Mesothelial cell of epicardium (in vitro differentiated cells): ENCODE measurements around the gene RUNX2. TPM values are rescaled to one million over a fixed set of nuclear protein-coding genes. Genes with fewer than 3 reads are reported as not detected.
"Not testable (repeated sequence)": the region's sequence is repeated elsewhere in the genome, so short reads cannot be mapped to it uniquely, and the experiment has no call there.

Source experiments
- DNase-seq, 2 experiments: peaks; one replicate each; pipeline ENCODE4 v3.0.0; 2021; ENCODE audit warnings: low spot score in 2 of 2; ENCODE audit not compliant: unreplicated experiment in 2 of 2
- H3K27ac Mint-ChIP-seq: 2 replicates; pipeline ENCODE4 v1.8.0; 2021; ENCODE audit warnings: mixed read lengths
- H3K27me3 Mint-ChIP-seq: 2 replicates; pipeline ENCODE4 v1.8.0; 2021; ENCODE audit warnings: low read depth, mixed read lengths
- H3K36me3 Mint-ChIP-seq: 2 replicates; pipeline ENCODE4 v1.8.0; 2021; ENCODE audit warnings: mixed read lengths
- H3K4me1 Mint-ChIP-seq: 2 replicates; pipeline ENCODE4 v1.8.0; 2021; ENCODE audit warnings: mixed read lengths
- H3K4me3 Mint-ChIP-seq: 2 replicates; pipeline ENCODE4 v1.8.0; 2021; ENCODE audit warnings: mild to moderate bottlenecking, moderate library complexity, mixed read lengths
- H3K9me3 Mint-ChIP-seq: 2 replicates; pipeline ENCODE4 v1.8.0; 2021; ENCODE audit warnings: mixed read lengths
- total RNA-seq: library from RNA; stranded (reverse); gene quantifications from 3 replicates; pipeline ENCODE4 v1.2.1, GENCODE V29; 2021
- TF ChIP-seq, protein P1 (sequence below): fragments of 200-600 bp; sonication (generic); IDR thresholded peaks from one replicate; pipeline ENCODE4 v1.5.0; 2021; ENCODE audit warnings: antibody characterized with exemption; ENCODE audit not compliant: unreplicated experiment

Gene RUNX2
- 4.4 to 4.9 TPM (median 4.8 TPM) in 3 replicates for total RNA-seq

DNA sequence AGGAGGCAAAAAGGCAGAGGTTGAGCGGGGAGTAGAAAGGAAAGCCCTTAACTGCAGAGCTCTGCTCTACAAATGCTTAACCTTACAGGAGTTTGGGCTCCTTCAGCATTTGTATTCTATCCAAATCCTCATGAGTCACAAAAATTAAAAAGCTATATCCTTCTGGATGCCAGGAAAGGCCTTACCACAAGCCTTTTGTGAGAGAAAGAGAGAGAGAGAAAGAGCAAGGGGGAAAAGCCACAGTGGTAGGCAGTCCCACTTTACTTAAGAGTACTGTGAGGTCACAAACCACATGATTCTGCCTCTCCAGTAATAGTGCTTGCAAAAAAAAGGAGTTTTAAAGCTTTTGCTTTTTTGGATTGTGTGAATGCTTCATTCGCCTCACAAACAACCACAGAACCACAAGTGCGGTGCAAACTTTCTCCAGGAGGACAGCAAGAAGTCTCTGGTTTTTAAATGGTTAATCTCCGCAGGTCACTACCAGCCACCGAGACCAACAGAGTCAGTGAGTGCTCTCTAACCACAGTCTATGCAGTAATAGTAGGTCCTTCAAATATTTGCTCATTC is at the start of gene RUNX2:
RUNX2 (plus strand) TSS at position 375 of the 567 bp plus-strand sequence. CDS start 397 bp downstream, outside the sequence.
- Mint-ChIP-seq H3K27me3 (no peaks in the 10 kb centered on the region), H3K4me3 (peak within 1 kb of the TSS; percentile 11), H3K27ac (peak within 1 kb of the TSS; percentile 60)

DNA sequence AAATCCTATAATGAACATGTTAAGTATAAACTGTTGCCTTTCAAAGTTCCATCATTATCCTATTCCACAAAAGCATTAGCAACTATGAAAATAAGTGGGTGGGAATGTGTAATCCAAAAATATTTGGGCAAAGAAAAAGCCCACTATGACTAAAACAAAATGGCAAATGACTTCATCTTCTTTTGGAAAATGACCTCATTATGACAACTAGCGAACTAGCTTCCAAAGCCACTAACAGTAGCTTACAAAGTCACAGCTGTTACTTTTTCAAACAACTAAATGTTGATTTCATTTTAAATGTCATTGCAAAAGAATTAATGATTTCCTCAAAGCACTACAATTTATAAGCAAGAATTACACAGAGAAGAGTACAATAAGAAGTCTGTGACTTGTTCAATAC is 49.8 kb upstream of the RUNX2 start:
- no peak overlapping the region for H3K27ac Mint-ChIP-seq
- H3K9me3 Mint-ChIP-seq, result peaks cover 41% of the 10 kb centered on the region
- TF ChIP-seq, protein P1, sequence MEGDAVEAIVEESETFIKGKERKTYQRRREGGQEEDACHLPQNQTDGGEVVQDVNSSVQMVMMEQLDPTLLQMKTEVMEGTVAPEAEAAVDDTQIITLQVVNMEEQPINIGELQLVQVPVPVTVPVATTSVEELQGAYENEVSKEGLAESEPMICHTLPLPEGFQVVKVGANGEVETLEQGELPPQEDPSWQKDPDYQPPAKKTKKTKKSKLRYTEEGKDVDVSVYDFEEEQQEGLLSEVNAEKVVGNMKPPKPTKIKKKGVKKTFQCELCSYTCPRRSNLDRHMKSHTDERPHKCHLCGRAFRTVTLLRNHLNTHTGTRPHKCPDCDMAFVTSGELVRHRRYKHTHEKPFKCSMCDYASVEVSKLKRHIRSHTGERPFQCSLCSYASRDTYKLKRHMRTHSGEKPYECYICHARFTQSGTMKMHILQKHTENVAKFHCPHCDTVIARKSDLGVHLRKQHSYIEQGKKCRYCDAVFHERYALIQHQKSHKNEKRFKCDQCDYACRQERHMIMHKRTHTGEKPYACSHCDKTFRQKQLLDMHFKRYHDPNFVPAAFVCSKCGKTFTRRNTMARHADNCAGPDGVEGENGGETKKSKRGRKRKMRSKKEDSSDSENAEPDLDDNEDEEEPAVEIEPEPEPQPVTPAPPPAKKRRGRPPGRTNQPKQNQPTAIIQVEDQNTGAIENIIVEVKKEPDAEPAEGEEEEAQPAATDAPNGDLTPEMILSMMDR, result no peak
- no peak for DNase-seq
- H3K4me3 Mint-ChIP-seq, result no peak overlapping the region
- H3K4me1 Mint-ChIP-seq, result no peaks in the 10 kb centered on the region
- peaks cover 31% of the 10 kb centered on the region for H3K36me3 Mint-ChIP-seq
- no peaks in the 10 kb centered on the region for H3K27me3 Mint-ChIP-seq

More for the DNA sequence above, at the start of gene RUNX2:
- no peak for DNase-seq
- TF ChIP-seq, protein P1, result no peak
- Mint-ChIP-seq H3K36me3 (no peaks in the 10 kb centered on the region), H3K4me1 (peaks cover 30% of the 10 kb centered on the region), H3K9me3 (no peaks in the 10 kb centered on the region)

DNA sequence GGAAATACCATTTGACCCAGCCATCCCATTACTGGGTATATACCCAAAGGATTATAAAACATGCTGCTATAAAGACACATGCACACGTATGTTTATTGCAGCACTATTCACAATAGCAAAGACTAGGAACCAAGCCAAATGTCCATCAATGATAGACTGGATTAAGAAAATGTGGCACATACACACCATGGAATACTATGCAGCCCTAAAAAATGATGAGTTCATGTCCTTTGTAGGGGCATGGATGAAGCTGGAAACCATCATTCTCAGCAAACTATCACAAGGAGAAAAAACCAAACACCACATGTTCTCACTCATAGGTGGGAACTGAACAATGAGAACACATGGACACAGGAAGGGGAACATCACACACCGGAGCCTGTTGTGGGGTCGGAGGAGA is 41.4 kb upstream of the RUNX2 start:
- not testable (repeated sequence) for DNase-seq, H3K27me3 Mint-ChIP-seq, H3K27ac Mint-ChIP-seq, H3K4me1 Mint-ChIP-seq, H3K4me3 Mint-ChIP-seq
- Mint-ChIP-seq H3K9me3 (peaks cover 43% of the 10 kb centered on the region), H3K36me3 (peaks cover 31% of the 10 kb centered on the region)

DNA sequence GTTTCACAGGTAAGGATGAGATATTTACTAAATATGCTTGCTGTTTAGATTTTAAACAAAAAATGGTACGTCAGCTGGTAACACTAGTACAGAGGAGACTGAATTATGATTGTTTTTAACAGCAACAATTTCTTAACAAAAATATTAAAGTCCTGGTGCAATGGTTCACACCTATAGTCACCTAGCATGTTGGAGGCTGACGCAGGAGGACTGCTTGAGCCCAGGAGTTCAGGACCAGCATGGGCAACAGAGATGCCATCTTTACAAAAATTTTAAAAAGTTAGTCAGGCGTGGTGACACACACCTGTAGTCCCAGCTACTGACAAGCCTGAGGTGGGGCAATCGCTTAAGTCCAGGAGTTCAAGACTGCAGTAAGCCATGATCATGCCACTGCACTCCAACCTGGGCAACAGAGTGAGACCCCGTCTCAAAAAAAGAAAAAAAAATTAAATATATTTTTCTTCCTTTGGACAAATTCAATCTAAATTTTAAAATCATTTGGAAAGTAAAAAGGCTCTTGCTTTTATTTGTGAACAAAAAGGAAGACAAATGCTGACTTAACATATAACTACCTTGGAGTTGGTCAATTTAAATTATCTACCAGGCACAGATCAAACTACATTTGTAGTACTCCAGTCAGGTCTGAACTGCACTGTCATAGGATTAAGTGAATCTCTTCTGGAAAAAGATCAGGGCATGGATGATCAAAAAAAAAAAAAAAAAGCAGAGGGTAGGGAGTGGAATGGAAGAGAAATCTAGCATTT is 38.2 kb upstream of the RUNX2 start:
- Mint-ChIP-seq H3K27me3 (no peaks in the 10 kb centered on the region), H3K9me3 (peaks cover 43% of the 10 kb centered on the region), H3K4me3 (no peak overlapping the region), H3K4me1 (no peaks in the 10 kb centered on the region), H3K36me3 (peaks cover 32% of the 10 kb centered on the region), H3K27ac (no peak overlapping the region)
- TF ChIP-seq, protein P1, result no peak
- DNase-seq, result no peak

DNA sequence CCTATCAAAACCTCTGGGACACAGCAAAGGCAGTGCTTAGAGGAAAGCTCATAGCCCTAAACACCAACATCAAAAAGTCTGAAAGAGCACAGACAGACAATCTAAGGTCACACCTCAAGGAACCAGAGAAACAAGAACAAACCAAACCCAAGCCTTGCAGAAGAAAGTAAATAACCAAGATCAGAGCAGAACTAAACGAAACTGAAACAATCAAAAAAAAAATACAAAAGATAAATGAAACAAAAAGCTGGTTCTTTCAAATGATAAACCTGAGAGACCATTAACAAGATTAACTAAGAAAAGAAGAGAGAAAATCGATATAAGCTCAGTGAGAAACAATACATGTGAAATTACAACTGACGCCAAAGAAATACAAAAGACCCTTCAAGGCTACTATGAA is 34.8 kb upstream of the RUNX2 start:
- DNase-seq, result no peak
- no peaks in the 10 kb centered on the region for H3K27me3 Mint-ChIP-seq
- H3K4me3 Mint-ChIP-seq, result no peak overlapping the region
- TF ChIP-seq, protein P1, result no peak
- H3K4me1 Mint-ChIP-seq, result peaks cover 4% of the 10 kb centered on the region
- H3K36me3 Mint-ChIP-seq, result peaks cover 36% of the 10 kb centered on the region
- no peak overlapping the region for H3K27ac Mint-ChIP-seq
- peaks cover 45% of the 10 kb centered on the region for H3K9me3 Mint-ChIP-seq

DNA sequence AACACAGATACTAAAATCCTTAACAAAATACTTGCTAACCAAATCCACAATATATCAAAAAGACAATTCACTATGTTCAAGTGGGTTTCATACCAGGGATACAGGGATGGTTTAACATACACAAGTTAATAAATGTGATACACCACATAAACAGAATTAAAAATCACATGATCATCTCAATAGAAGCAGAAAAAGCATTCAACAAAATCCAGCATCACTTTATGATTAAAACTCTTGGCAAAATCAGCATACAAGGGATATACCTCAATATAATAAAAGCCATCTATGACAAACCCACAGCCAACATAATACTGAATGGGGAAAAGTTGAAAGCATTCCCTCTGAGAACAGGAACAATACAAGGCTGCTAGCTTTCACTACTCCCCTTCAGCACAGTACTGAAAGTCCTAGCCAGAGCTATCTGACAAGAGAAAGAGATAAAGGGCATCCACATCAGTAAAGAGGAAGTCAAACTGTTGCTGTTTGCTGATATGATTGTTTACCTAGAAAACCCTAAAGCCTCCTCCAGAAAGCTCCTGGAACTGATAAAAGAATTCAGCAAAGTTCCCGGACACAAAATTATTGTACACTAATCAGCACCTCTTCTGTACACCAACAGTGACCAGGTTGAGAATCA is 33.9 kb upstream of the RUNX2 start:
- peaks cover 36% of the 10 kb centered on the region for H3K36me3 Mint-ChIP-seq
- not testable (repeated sequence) for H3K4me3 Mint-ChIP-seq, H3K4me1 Mint-ChIP-seq, H3K27me3 Mint-ChIP-seq, H3K27ac Mint-ChIP-seq, DNase-seq
- H3K9me3 Mint-ChIP-seq, result peaks cover 45% of the 10 kb centered on the region
